Mucosa of descending colon (tissue), 3 donors: ENCODE results near the gene PLA2G4F. TPM values are rescaled to one million over a fixed set of nuclear protein-coding genes. Genes with fewer than 3 reads are reported as not detected.

Source experiments
- ATAC-seq: fragments of 200-7000 bp; cut with Tn5 transposase; one replicate; pipeline ENCODE4 v1.9.1; 2020; ENCODE audit warnings: mild to moderate bottlenecking, moderate library complexity
- DNase-seq, 3 donors: peaks; one replicate each; pipeline ENCODE4 v3.0.0-alpha.2; 2020
- H3K36me3 ChIP-seq: fragments of 200-600 bp; one replicate; pipeline ENCODE4 v1.8.0; 2021; ENCODE audit warnings: low read depth, mild to moderate bottlenecking
- H3K4me1 ChIP-seq: fragments of 200-600 bp; one replicate; pipeline ENCODE4 v1.8.0; 2021; ENCODE audit warnings: low read depth, mild to moderate bottlenecking
- H3K4me3 ChIP-seq: fragments of 200-600 bp; one replicate; pipeline ENCODE4 v1.8.0; 2021; ENCODE audit warnings: mild to moderate bottlenecking
- H3K9me3 ChIP-seq: fragments of 200-600 bp; one replicate; pipeline ENCODE4 v1.8.0; 2021; ENCODE audit warnings: mild to moderate bottlenecking
- intact Hi-C, 2 donors: fragments of 100-400 bp; cut with DNase I in 1 of 2; cut with micrococcal nuclease in 1 of 2; formaldehyde crosslinking; loops; one replicate each; pipeline versions ENCODE4 v1.11.0 to v1.11.1; 2022; cut with DNase I, micrococcal nuclease
- total RNA-seq, 3 donors: library from RNA; stranded (reverse); fragmentation: NEBNext Ultra II Directional in 2 of 3; extraction: Animal tissue kit (Norgen Biotek cat#: 25700) in 2 of 3; gene quantifications; one replicate each; pipeline versions ENCODE4 v1.2.1 to v1.2.4, GENCODE V29; 2021 to 2023
- TF ChIP-seq, protein P1 (sequence below): fragments of 200-600 bp; IDR thresholded peaks from one replicate; pipeline ENCODE4 v1.8.0; 2022; ENCODE audit warnings: antibody characterized with exemption, mild to moderate bottlenecking
- donor health status: DM: no; HTN: no; CAD: no; lungs with moderate emphysema.
- donor health status: DM: no; HTN: no; CAD: no.
- donor health status: DM: no; HTN: yes; CAD: no.

PLA2G4F gene
- total RNA-seq, 3 donors from 2014 or later, result 23.4 to 66.9 (median 41.2) TPM

GRCh38 chr15:42163947-42164550 lies 7.6 kb upstream of the PLA2G4F start:
- H3K4me3 ChIP-seq, result no peak overlapping the region
- H3K9me3 ChIP-seq, result no peaks in the 10 kb centered on the region
- TF ChIP-seq, protein P1, sequence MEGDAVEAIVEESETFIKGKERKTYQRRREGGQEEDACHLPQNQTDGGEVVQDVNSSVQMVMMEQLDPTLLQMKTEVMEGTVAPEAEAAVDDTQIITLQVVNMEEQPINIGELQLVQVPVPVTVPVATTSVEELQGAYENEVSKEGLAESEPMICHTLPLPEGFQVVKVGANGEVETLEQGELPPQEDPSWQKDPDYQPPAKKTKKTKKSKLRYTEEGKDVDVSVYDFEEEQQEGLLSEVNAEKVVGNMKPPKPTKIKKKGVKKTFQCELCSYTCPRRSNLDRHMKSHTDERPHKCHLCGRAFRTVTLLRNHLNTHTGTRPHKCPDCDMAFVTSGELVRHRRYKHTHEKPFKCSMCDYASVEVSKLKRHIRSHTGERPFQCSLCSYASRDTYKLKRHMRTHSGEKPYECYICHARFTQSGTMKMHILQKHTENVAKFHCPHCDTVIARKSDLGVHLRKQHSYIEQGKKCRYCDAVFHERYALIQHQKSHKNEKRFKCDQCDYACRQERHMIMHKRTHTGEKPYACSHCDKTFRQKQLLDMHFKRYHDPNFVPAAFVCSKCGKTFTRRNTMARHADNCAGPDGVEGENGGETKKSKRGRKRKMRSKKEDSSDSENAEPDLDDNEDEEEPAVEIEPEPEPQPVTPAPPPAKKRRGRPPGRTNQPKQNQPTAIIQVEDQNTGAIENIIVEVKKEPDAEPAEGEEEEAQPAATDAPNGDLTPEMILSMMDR, result no peak
- H3K36me3 ChIP-seq, result peaks cover 19% of the 10 kb centered on the region
- intact Hi-C loops, result no loop called here
- ATAC-seq (no peak), DNase-seq (no peak)
- H3K4me1 ChIP-seq, result no peaks in the 10 kb centered on the region

DNA sequence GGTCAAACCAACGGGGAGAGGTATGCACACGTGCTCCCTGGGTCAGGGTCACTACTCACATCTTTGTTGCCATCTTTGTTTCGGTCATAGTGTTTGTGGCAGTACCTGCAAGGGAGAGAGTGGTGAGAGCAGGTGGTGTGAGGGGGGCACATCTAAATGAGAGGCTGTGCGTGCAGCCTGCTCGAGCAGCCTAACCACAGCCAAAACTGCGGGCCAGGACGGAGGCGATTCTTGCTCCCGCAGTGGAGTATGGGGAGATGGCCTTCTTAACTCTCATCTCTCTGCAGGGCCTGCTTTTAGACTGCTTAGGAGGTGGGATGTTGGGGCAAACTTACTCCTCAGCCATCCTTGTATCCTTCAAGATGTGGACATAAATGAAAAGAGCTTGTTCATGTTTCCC lies 6.9 kb upstream of the PLA2G4F start:
- no peak for ATAC-seq
- peaks cover 19% of the 10 kb centered on the region for H3K36me3 ChIP-seq
- no peak for DNase-seq

DNA sequence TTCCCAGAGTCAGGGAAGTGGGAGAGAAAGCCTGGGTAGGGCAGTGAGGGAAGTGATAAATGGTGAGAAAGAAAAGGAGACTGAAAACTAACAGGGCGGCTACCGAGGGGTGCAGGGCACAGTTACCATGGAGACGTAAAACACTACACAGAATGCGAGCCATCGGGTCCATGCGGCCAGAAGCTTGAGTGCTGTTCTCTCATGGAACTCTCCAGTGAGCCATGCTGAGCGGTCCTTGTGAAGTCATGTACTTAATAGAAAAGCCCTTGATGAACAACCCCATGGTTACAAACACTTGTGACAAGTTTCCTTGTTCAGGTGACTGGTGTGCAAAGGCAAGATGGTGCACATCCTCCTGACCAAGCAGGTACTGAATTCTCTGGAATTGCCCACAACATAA lies 3.7 kb upstream of the PLA2G4F start:
- TF ChIP-seq, protein P1, result no peak
- DNase-seq (no peak), ATAC-seq (no peak)
- peaks cover 19% of the 10 kb centered on the region for H3K36me3 ChIP-seq
- no peaks in the 10 kb centered on the region for H3K9me3 ChIP-seq
- H3K4me1 ChIP-seq, result no peaks in the 10 kb centered on the region
- H3K4me3 ChIP-seq, result no peak overlapping the region
- intact Hi-C loops, result no loop called here

More for the DNA sequence above, 6.9 kb upstream of the PLA2G4F start:
- intact Hi-C loops, result no loop called here
- TF ChIP-seq, protein P1, result no peak
- Histone ChIP-seq H3K4me3 (no peak overlapping the region), H3K4me1 (no peaks in the 10 kb centered on the region), H3K9me3 (no peaks in the 10 kb centered on the region)

GRCh38 chr15:42159381-42160015 lies 3.1 kb upstream of the PLA2G4F start:
- no peak for ATAC-seq
- TF ChIP-seq, protein P1, result no peak
- Histone ChIP-seq H3K36me3 (peaks cover 19% of the 10 kb centered on the region), H3K4me3 (no peak overlapping the region), H3K9me3 (no peaks in the 10 kb centered on the region), H3K4me1 (no peaks in the 10 kb centered on the region)
- no peak for DNase-seq
- intact Hi-C loops, result no loop called here

DNA sequence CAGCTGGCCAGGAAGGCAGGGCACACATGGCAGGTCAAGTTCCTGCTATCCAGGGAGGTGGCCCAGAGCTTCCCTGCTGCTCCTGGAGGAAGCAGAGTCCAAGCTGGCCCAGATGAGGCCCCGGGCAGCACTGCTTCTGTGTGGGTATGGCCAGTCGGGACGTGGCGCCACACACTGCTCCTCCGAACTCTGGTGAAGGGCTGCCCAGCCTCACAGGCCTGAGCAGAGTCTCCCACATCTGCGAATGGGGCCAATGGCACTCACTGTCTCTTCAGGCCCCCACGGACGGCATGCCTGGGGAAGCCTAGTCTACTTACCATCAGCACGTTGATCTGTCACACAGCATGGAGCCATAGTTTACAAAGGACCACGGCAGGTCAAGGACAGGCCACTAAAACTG lies 2.5 kb upstream of the PLA2G4F start:
- DNase-seq, result no peak
- peaks cover 16% of the 10 kb centered on the region for H3K36me3 ChIP-seq
- TF ChIP-seq, protein P1, result no peak
- H3K4me1 ChIP-seq, result no peaks in the 10 kb centered on the region
- intact Hi-C loops, result no loop called here
- H3K4me3 ChIP-seq, result no peak overlapping the region
- no peaks in the 10 kb centered on the region for H3K9me3 ChIP-seq
- ATAC-seq, result no peak
